ENCODE results near the gene LSM7. TPM values are rescaled to one million over a fixed set of nuclear protein-coding genes. Genes with fewer than 3 reads are reported as not detected.

Gene LSM7
- total RNA-seq, 1 donor from 2014 or later = 144 TPM

DNA sequence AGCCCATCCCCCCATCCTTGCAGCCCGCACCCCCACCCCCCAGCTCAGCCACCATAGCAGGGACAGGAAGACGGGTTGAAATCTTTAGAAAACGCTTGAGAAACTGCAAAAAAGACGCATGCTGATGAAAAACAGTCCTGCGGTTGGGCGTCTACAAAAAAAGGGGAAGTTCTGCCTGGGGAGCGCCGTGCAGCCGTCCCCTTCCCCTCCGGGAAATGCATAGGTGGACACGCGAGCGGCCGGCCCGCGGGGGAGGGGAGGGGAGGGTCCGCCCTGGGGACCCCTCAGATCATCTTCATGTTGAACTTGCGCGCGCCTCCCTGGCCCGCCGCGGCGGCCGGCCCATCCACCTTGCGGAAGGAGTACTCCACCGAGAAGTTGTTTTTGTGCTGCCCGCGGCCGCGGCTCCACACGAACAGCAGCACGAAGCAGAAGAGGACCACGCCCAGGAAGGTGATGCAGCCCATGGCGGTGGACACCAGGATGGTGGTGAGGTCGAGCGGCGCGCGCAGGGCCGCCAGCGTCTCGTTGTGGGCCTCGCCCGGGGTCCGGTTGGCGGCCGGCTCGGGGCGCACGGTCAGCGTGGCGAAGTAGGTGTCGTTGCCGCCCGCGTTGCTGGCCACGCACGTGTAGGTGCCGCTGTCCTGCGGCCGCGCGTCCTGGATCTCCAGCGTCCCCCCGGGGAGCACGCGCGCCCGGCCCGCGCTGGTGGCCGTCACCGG, 38.5 kb downstream of the LSM7 start:
- Histone ChIP-seq H3K36me3 (ENCODE audit: control insufficient read depth, insufficient read depth, low read length) (no peaks in the 10 kb centered on the region), H3K27me3 (ENCODE audit: control insufficient read depth, insufficient read depth, low read length) (peaks cover 83% of the 10 kb centered on the region), H3K4me3 (ENCODE audit: low read depth, low read length) (no peak overlapping the region)
- TF ChIP-seq, protein P1, sequence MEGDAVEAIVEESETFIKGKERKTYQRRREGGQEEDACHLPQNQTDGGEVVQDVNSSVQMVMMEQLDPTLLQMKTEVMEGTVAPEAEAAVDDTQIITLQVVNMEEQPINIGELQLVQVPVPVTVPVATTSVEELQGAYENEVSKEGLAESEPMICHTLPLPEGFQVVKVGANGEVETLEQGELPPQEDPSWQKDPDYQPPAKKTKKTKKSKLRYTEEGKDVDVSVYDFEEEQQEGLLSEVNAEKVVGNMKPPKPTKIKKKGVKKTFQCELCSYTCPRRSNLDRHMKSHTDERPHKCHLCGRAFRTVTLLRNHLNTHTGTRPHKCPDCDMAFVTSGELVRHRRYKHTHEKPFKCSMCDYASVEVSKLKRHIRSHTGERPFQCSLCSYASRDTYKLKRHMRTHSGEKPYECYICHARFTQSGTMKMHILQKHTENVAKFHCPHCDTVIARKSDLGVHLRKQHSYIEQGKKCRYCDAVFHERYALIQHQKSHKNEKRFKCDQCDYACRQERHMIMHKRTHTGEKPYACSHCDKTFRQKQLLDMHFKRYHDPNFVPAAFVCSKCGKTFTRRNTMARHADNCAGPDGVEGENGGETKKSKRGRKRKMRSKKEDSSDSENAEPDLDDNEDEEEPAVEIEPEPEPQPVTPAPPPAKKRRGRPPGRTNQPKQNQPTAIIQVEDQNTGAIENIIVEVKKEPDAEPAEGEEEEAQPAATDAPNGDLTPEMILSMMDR (IDR thresholded peaks at IDR 0.05; ENCODE audit: insufficient read depth, low read length, poor library complexity, severe bottlenecking) = no peak
- no peak for DNase-seq (ENCODE audit: low read depth)

DNA sequence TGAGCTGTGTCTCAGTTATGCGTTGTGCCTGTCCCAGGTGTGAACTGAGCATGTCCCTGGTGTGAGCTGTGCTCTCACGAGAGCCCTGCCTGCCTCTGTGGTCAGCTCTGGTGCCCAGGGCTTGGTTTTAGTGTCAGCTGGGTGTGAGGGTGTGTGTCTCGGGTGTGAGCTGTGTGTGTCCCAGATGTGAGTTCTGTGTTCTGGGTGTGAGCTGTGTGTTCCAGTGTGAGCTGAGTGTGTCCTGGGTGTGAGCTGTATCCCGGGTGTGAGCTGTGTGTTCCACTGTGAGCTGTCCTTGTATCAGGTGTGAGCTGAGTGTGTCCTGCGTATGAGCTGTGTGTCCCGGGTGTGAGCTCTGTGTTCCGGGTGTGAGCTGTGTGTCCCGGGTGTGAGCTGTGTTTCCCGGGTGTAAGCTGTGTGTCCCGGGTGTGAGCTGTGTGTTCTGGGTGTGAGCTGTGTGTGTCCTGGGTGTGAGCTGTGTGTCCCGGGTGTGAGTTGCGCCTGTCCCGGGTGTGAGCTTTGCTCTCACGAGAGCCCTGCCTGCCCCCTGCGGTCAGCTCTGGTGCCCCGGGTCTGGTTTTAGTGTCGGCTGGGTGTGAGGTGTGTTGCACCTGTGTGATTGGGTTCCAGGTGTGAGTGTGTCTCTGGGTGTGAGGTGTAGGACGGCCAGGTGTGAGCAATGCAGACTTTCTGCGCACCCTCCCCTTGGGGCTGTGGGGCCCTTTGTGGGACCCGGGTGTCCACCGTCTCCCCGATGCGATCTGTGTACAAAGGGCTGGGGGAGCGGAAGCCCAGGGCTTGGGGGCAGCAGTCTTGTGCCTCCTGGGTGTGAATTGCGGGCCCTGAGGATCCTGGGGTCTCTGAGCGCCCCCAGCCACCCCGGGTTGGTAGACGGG, 39.3 kb downstream of the LSM7 start:
- Histone ChIP-seq H3K36me3 (ENCODE audit: control insufficient read depth, insufficient read depth, low read length) (no peaks in the 10 kb centered on the region), H3K4me3 (ENCODE audit: low read depth, low read length) (no peak overlapping the region), H3K27me3 (ENCODE audit: control insufficient read depth, insufficient read depth, low read length) (peaks cover 75% of the 10 kb centered on the region)
- TF ChIP-seq, protein P1 (IDR thresholded peaks at IDR 0.05; ENCODE audit: insufficient read depth, low read length, poor library complexity, severe bottlenecking) = no peak
- DNase-seq (ENCODE audit: low read depth) = no peak

DNA sequence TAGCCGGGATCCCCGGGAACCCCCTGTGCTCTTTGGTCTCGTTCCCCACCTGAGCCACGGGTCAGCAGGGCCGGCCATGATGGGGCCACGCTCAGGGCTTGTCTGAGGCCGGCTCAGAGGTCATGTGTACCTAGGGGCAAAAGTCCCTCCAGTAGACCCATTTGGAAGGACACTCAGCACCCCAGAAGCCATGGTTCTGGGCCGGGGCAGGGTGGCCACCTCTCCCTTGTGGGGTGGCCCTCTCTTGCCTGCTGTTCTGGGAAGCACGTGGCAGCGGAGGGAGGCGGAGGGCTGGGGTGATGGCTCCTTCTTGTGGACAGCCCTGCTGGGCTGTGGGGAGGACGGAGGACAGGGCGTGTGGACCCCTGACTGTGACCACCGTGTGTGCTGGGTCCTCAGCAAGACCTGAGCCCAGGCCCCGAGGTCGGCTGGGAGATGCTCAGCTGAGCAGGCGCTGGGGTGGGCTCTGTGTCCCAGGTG, 40.0 kb downstream of the LSM7 start:
- Histone ChIP-seq H3K4me3 (ENCODE audit: low read depth, low read length) (no peak overlapping the region), H3K27me3 (ENCODE audit: control insufficient read depth, insufficient read depth, low read length) (peaks cover 68% of the 10 kb centered on the region), H3K36me3 (ENCODE audit: control insufficient read depth, insufficient read depth, low read length) (no peaks in the 10 kb centered on the region)
- DNase-seq (ENCODE audit: low read depth) = no peak
- TF ChIP-seq, protein P1 (IDR thresholded peaks at IDR 0.05; ENCODE audit: insufficient read depth, low read length, poor library complexity, severe bottlenecking) = no peak

DNA sequence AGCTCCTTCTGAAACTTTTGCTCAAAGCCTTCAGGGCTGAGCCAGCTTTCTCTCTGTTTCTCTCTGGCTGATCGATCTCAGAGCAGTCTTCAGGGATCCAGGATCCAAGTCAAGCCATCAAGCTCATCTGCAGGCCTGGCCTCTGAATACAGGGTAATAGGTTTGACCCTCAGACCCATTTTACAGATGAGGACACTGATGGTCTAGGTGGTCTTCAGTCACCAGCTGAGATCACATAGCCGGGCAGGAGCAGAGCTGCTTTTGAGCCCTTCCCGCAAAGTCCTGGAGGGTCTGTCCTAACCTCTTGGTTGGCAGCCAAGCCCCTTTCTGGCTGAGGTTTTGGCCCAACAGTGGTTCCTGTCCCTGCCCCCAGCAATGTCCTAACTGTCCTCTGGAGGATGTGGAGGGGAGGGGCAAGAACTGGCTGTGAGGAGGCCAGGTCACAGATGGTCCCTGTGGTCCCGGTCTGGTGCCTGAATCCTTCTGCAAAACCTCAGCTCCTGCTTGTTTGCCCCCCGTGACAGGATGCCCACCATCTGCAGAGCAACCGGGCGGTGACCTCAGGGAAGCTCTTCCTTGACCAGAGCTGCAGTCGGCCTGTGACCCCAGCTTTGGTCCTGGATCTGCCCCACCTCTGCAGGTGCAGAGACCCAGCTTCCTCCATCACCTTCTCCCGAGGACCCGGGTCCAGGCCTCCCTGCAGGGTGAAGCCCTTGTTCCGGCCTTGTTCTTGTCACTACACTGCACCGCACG, 40.6 kb downstream of the LSM7 start:
- peaks cover 71% of the 10 kb centered on the region for H3K27me3 ChIP-seq (ENCODE audit: control insufficient read depth, insufficient read depth, low read length)
- TF ChIP-seq, protein P1 (IDR thresholded peaks at IDR 0.05; ENCODE audit: insufficient read depth, low read length, poor library complexity, severe bottlenecking) = no peak
- no peak for DNase-seq (ENCODE audit: low read depth)
- H3K4me3 ChIP-seq (ENCODE audit: low read depth, low read length) = no peak overlapping the region
- H3K36me3 ChIP-seq (ENCODE audit: control insufficient read depth, insufficient read depth, low read length) = no peaks in the 10 kb centered on the region

DNA sequence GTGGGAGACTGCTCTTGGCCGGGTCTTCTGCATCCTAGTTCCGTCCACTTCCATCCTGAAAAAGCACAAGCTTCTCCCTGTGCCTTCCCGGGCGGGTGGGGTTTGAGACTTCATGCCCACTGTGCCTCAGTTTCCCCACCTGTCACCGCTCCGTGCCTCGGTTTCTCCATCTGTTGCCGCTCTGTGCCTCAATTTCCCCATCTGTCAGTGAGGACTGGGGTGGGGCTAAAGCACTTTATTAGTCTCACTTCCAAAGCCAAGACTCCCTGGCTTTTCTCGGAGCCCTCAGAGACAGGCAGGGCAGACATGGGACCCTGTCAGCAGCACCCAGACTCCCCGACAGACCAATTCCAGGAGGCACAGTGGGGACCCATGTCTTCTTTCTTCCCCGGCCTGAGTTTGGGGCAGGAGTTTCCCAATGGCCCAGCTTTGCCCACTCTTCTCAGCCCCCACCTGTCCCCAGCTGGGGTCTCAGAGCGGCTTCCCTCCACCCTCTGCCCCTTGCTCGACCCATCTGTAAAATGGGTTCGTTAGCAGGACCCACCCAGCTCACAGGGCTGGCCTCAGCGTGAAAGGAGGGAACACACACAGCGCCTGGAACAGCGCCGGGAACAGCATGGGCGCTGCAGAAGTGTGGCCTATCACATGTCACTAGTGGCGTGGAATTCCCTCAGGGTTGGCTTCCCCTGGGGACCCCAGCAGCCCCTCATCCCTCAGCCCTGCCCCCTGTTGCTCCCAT, 41.8 kb downstream of the LSM7 start:
- H3K36me3 ChIP-seq (ENCODE audit: control insufficient read depth, insufficient read depth, low read length) = no peaks in the 10 kb centered on the region
- TF ChIP-seq, protein P1 (IDR thresholded peaks at IDR 0.05; ENCODE audit: insufficient read depth, low read length, poor library complexity, severe bottlenecking) = no peak
- H3K4me3 ChIP-seq (ENCODE audit: low read depth, low read length) = no peak overlapping the region
- peaks cover 73% of the 10 kb centered on the region for H3K27me3 ChIP-seq (ENCODE audit: control insufficient read depth, insufficient read depth, low read length)
- DNase-seq (ENCODE audit: low read depth) = no peak
